GM04504 (cell line): Measurements from ENCODE around the gene GUCD1.

Experiments used
- DNase-seq: peaks from one replicate; pipeline ENCODE4 v3.0.0-alpha.2; 2012; ENCODE audit warnings: low read depth

The GUCD1 gene

GRCh38 chr22:24503137-24503842 lies 51.6 kb downstream of the GUCD1 start:
- no peak for DNase-seq

GRCh38 chr22:24502541-24502940 lies 52.4 kb downstream of the GUCD1 start:
- DNase-seq, result no peak

- DNase-seq, result no peak
Measured at GRCh38 chr22:24502034-24502433, 52.9 kb downstream of the GUCD1 start.

- no peak for DNase-seq
Measured at GRCh38 chr22:24501301-24502005, 53.5 kb downstream of the GUCD1 start.

GRCh38 chr22:24500277-24500820 lies 54.6 kb downstream of the GUCD1 start:
- DNase-seq, result no peak

- no peak for DNase-seq
Measured at GRCh38 chr22:24499706-24500276, 55.1 kb downstream of the GUCD1 start.

GRCh38 chr22:24498824-24499223 lies 56.1 kb downstream of the GUCD1 start:
- DNase-seq, result no peak

- DNase-seq, result no peak
Measured at GRCh38 chr22:24497841-24498258, 57.1 kb downstream of the GUCD1 start.

GRCh38 chr22:24496661-24497060 lies 58.3 kb downstream of the GUCD1 start:
- no peak for DNase-seq

- DNase-seq, result no peak
Measured at GRCh38 chr22:24496234-24496633, 58.7 kb downstream of the GUCD1 start.

- no peak for DNase-seq
Measured at GRCh38 chr22:24495365-24495675, 59.6 kb downstream of the GUCD1 start.

- no peak for DNase-seq
Measured at GRCh38 chr22:24494528-24495364, 60.2 kb downstream of the GUCD1 start, which contains the start of gene UPB1. UPB1 (plus strand) TSS chr22:24495332; CDS start chr22:24495404, 72 bp downstream.

GRCh38 chr22:24494167-24494527 lies 60.8 kb downstream of the GUCD1 start:
- DNase-seq, result no peak

- DNase-seq, result no peak
Measured at GRCh38 chr22:24492391-24492790, 62.5 kb downstream of the GUCD1 start.
